Type B pancreatic cell (in vitro differentiated cells): Measurements from ENCODE around the gene MASP2. TPM values are rescaled to one million over a fixed set of nuclear protein-coding genes. Genes with fewer than 3 reads are reported as not detected.
"Not testable (repeated sequence)": the region's sequence is repeated elsewhere in the genome, so short reads cannot be mapped to it uniquely, and the experiment has no call there.

Experiments
- DNase-seq: peaks from one replicate; pipeline ENCODE4 v3.0.0; 2021; ENCODE audit warnings: mixed read lengths; ENCODE audit not compliant: unreplicated experiment; ENCODE audit errors: extremely low spot score
- H3K27ac Mint-ChIP-seq: 2 replicates; pipeline ENCODE4 v1.8.0; 2021; ENCODE audit warnings: mild to moderate bottlenecking, mixed read lengths
- H3K27me3 Mint-ChIP-seq: 2 replicates; pipeline ENCODE4 v1.8.0; 2021; ENCODE audit warnings: mixed read lengths
- H3K36me3 Mint-ChIP-seq: 2 replicates; pipeline ENCODE4 v1.8.0; 2021; ENCODE audit warnings: mixed read lengths
- H3K4me1 Mint-ChIP-seq: one replicate; pipeline ENCODE4 v1.8.0; 2021; ENCODE audit warnings: mixed read lengths; ENCODE audit not compliant: unreplicated experiment
- H3K4me3 Mint-ChIP-seq: 2 replicates; pipeline ENCODE4 v1.8.0; 2021; ENCODE audit warnings: mild to moderate bottlenecking, mixed read lengths
- H3K9me3 Mint-ChIP-seq: 2 replicates; pipeline ENCODE4 v1.8.0; 2021; ENCODE audit warnings: mixed read lengths
- total RNA-seq: library from RNA; stranded (reverse); gene quantifications from 2 replicates; pipeline ENCODE4 v1.2.1, GENCODE V29; 2021; ENCODE audit warnings: low replicate concordance
- TF ChIP-seq, protein P1 (sequence below): fragments of 200-600 bp; sonication (generic); conservative IDR thresholded peaks from 2 replicates; pipeline ENCODE4 v1.5.0; 2021; ENCODE audit warnings: antibody characterized with exemption, mild to moderate bottlenecking

MASP2 gene
- total RNA-seq, 1 donor from 2014 or later = 0.34 TPM

DNA sequence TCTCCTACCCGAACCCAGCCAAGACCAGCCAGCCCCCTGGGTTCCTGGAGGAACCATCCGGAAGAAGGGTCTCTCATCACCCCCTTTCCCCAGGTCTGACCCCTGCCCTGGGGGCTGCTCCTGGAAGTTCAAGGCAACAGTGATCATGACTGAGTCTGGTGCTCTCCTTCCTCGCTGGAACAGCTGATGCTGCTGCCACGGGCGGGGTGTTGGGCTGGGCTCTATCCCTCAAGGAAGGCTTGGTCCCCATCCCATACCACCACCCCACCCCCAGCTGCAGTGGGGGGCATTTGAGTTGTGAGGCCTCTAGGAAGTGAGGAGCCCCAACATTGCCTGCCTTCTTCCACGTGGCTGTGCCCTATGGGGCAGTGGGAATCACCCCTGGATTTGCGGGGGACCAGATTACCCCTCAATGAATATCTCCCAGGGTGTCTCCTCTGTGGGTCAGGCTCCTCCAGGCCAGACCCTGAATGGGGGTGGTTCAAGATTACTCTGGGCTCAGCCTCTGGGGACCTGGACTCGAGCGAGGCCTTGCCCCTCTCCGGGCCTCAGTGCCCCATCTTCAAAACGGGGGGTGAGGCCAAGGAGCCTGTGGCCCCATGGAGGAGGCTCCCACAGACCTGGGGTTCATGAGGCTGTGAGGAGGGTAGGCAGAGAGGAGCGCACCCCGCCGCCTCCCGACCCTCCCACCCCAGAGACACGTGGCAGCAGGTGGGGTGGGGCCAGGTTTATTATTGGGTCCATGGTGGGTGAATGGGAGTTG lies 2.8 kb downstream of the MASP2 start:
- Mint-ChIP-seq H3K9me3 (no peaks in the 10 kb centered on the region), H3K27ac (no peak overlapping the region), H3K4me1 (peaks cover 3% of the 10 kb centered on the region), H3K36me3 (no peaks in the 10 kb centered on the region), H3K27me3 (no peaks in the 10 kb centered on the region), H3K4me3 (no peak overlapping the region)
- TF ChIP-seq, protein P1, sequence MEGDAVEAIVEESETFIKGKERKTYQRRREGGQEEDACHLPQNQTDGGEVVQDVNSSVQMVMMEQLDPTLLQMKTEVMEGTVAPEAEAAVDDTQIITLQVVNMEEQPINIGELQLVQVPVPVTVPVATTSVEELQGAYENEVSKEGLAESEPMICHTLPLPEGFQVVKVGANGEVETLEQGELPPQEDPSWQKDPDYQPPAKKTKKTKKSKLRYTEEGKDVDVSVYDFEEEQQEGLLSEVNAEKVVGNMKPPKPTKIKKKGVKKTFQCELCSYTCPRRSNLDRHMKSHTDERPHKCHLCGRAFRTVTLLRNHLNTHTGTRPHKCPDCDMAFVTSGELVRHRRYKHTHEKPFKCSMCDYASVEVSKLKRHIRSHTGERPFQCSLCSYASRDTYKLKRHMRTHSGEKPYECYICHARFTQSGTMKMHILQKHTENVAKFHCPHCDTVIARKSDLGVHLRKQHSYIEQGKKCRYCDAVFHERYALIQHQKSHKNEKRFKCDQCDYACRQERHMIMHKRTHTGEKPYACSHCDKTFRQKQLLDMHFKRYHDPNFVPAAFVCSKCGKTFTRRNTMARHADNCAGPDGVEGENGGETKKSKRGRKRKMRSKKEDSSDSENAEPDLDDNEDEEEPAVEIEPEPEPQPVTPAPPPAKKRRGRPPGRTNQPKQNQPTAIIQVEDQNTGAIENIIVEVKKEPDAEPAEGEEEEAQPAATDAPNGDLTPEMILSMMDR = no peak
- no peak for DNase-seq

GRCh38 chr1:11042995-11043874 lies 3.8 kb downstream of the MASP2 start:
- Mint-ChIP-seq H3K36me3 (no peaks in the 10 kb centered on the region), H3K27ac (no peak overlapping the region), H3K27me3 (no peaks in the 10 kb centered on the region), H3K9me3 (no peaks in the 10 kb centered on the region), H3K4me1 (peaks cover 3% of the 10 kb centered on the region), H3K4me3 (no peak overlapping the region)
- DNase-seq = no peak
- TF ChIP-seq, protein P1 = no peak

GRCh38 chr1:11042065-11042464 lies 5.0 kb downstream of the MASP2 start:
- H3K4me3 Mint-ChIP-seq = no peak overlapping the region
- H3K9me3 Mint-ChIP-seq = no peaks in the 10 kb centered on the region
- H3K27ac Mint-ChIP-seq = no peak overlapping the region
- DNase-seq = no peak
- H3K27me3 Mint-ChIP-seq = peaks cover 7% of the 10 kb centered on the region
- H3K36me3 Mint-ChIP-seq = no peaks in the 10 kb centered on the region
- H3K4me1 Mint-ChIP-seq = peaks cover 9% of the 10 kb centered on the region
- TF ChIP-seq, protein P1 = no peak

GRCh38 chr1:11041048-11041447 lies 6.0 kb downstream of the MASP2 start:
- TF ChIP-seq, protein P1 = no peak
- DNase-seq = no peak
- Mint-ChIP-seq H3K4me3 (no peak overlapping the region), H3K4me1 (peaks cover 9% of the 10 kb centered on the region), H3K27me3 (peaks cover 7% of the 10 kb centered on the region), H3K27ac (no peak overlapping the region), H3K9me3 (no peaks in the 10 kb centered on the region), H3K36me3 (no peaks in the 10 kb centered on the region)

- H3K27me3 Mint-ChIP-seq = not testable (repeated sequence)
Measured at GRCh38 chr1:11040105-11040429, 7.0 kb downstream of the MASP2 start.

More at GRCh38 chr1:11040105-11040429, 7.0 kb downstream of the MASP2 start:
- not testable (repeated sequence) for H3K4me1 Mint-ChIP-seq, H3K27ac Mint-ChIP-seq, H3K4me3 Mint-ChIP-seq, DNase-seq, H3K36me3 Mint-ChIP-seq, H3K9me3 Mint-ChIP-seq
